ENCODE measurements around the gene C16orf86. TPM values are rescaled to one million over a fixed set of nuclear protein-coding genes. Genes with fewer than 3 reads are reported as not detected.

Gene C16orf86
- total RNA-seq, 1 experiment from 2014 or later = 2.5 TPM

DNA sequence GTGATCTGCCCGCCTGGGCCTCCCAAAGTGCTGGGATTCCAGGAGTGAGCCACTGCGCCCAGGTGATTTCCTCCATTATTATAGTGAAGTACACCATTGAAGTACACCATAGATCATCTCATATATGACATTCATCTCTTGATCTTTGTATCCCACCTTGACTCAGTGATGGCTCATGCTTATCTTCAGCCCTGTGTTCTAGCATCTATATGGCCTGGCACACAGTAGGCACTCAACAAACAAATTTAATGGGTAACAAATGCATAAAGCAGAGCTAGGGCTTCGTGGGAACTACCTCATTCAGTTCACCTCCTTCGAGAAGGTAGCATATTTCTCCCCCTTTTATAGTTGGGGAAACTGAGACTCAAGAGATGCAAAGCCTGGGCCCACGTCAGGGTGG, 1.0 kb upstream of the C16orf86 start:
- no peak for DNase-seq (ENCODE audit: low read depth)

DNA sequence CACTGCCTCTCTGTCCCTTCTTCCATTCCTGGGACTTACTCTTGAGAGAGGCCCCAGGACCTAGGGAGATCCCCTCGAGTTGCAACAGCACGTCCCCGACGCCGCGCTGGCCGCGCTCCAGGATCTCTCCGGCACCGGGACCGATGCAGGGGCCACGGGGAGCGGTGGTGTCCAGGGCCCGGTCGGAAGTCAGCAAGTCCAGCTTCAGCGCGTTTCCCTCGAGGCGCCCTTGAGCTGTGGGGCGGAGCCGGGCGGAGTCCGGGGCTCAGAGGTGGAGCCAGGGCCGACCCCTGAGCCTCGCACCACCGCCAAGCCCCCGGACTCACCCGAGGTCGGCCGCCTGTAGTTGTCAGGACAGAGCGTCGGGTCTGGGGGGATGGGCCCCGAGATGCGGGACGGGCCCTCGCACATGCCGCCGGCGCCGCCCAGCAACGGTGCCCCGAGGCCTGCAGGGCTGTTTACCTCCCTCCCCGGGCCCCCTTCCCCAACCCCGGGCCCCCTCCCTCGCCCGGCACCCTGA, 522 bp upstream of the C16orf86 start:
- peak; percentile 40 for DNase-seq (ENCODE audit: low read depth)

DNA sequence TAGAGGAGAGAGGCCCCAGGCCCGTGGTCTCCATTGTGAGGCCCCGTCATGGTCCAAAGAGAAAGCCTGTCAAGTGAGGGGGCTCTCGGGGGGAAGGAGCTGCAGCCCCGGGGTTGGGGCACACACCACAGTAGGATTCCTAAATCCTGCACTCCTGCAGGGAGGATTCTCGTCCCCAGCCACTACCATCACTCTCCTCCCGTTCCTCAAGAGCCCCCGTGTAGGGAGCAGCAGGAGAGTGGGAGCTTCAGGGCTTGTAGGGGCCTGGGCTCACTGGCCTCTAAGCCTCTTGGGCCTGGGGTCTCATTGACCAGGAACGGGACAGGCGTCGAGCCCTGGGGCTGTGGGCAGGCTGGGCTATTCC, 821 bp downstream of the C16orf86 start:
- DNase-seq (ENCODE audit: low read depth) = no peak

DNA sequence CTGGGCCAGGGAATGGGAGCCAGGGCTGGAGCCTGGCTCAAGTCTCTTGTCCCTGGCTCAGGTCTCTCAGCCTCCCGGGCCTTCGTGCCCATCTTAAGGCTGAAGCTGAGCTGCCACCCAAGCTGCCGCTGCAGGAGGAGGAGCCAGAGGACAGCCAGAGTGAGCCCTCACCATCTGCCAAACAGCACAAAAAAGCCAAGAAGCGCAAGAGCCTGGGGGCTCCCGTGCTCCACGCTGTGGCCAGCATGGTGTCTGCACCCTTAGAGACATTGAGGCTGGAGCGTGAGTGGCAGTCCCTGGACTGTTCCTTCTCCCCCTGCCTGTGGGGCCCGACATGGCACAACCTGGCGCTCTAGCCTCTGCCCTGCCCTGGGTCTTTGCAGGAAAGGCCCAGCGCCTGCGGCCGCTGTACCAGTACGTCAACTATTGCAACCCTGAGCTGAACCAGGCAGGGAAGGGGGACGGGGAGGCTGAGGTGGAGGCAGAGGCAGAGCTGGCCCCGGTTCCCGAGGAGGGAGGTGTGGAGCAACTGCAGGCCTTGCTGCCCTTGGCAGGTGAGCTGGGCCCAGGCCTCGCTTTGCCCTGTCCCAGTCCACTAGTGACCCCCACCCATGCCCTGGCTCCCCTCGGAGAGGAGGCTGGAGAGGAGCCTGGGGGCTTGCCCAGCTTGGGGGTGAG, 1.3 kb downstream of the C16orf86 start:
- peak; percentile 88 for DNase-seq (ENCODE audit: low read depth)

DNA sequence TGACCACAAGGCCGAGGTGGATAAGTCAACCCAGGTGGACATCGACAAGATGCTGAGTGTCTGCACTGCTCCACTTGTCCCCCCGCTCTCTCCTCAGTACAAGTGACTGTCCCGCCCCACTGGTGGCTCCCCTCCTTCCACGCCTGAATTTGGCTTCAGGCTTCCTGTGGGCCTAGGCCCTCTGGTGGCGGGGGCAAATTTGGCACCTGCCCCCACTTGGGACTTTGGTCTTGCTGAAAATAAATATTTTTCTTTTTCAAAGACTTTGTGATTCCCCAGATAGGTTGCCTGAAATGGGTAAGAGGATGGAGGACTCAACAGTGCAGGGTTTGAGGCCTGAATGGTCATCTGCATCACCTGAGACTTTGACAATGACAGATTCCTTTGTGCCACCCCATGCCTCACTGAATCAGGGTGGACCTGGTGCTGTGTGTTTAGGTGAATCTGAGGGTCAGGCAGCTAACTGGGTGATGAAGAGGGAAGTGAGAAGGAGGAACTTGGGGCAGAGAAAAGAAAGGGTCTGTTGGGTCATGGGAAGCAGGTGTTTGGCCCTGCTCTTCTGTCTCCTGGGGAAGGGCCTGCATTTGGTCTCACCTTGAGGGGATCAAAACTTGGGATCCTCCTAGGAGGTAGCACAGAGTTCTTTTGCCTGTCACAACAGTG, 2.0 kb downstream of the C16orf86 start:
- DNase-seq (ENCODE audit: low read depth) = no peak

DNA sequence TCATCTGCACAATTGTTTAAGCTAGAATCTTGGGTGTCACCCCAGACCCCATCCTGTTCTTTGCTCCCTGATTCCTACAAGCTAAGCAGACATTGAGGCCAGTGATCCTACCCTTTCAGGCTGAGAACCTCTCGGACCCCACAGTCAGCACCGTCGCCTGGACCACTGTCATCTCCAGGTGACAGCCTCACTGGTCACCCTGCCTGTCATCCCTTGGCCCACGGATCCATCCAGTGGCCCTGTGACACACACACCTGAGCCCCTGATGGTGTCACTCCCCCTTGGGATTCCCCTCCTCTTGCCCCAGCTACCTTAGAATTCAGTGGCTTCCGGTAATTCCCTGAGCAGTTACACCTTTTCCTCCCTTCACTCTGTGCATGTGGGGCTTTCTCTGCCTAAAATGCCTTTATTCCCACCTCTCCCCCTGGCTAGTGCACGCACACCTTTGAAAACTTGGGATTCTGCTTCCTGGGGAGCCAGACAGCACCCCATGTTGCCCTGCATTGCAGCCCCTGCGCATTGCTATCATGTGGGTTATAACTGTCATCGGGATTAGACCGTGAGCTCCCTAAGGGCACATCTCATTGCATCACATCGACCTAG, 3.0 kb downstream of the C16orf86 start:
- no peak for DNase-seq (ENCODE audit: low read depth)

DNA sequence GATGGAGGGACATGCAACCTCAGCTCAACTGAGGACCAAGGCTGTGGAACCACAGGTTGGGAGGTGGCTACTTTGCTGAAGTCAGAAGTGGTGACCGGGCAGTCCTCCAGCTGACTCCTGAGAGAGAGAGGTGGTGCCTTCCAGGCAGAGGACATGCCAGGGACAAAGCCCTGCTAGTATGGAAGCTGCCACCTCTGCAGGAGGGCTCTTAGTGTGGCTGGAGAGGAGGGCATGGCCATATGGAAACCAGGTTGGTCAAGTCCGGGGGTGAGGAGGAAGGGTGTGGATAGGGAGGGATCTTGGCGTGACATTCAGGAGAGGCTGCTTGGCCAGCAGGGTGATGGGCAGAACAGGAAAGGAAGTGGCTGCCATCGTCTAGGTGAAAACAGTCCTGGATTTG, 5.7 kb downstream of the C16orf86 start:
- no peak for DNase-seq (ENCODE audit: low read depth)

DNA sequence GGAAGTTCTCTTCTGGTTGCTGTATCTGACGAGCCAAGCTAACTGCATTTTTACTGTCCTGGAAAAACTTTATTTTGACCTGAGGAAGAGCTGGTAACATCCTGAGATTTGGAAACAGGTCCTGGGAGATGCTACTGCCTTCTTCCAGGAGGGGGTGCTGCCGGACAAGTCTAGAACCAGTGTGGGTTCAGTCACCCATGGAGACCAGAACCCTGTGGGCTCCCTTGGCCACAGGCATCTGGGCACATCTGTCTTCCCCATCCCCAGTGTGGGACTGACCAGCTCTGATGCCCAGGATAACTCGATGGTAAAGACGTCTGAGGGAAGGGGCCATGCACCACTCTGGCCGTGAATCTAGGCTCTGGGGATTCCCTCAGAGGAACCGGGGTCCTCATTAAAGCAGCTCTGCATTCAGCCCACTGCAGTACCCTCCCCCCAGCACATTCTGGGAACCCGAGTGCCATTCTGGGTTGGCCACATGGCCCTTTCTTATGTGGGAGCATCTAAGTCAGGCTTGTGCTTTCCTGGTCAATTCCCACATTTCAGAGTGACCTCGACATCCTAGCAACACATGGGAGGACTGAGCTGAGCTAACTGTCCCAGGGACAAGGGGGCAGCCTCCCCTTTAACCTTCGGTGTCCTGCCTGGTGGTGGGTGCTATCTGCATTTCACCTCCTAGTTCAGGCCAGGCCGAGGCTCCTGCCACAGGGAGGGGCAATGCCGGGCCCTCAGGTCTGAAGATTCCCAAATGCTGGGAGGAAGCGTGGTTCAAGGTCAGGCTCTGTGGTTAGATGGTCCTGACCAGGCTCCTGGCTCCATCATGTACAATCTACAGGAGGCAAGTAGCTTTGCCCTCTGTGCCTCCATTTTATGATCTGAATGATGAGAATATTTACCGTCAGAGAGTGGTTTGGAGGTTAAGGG, 6.4 kb downstream of the C16orf86 start:
- DNase-seq (ENCODE audit: low read depth) = peak; percentile 63

DNA sequence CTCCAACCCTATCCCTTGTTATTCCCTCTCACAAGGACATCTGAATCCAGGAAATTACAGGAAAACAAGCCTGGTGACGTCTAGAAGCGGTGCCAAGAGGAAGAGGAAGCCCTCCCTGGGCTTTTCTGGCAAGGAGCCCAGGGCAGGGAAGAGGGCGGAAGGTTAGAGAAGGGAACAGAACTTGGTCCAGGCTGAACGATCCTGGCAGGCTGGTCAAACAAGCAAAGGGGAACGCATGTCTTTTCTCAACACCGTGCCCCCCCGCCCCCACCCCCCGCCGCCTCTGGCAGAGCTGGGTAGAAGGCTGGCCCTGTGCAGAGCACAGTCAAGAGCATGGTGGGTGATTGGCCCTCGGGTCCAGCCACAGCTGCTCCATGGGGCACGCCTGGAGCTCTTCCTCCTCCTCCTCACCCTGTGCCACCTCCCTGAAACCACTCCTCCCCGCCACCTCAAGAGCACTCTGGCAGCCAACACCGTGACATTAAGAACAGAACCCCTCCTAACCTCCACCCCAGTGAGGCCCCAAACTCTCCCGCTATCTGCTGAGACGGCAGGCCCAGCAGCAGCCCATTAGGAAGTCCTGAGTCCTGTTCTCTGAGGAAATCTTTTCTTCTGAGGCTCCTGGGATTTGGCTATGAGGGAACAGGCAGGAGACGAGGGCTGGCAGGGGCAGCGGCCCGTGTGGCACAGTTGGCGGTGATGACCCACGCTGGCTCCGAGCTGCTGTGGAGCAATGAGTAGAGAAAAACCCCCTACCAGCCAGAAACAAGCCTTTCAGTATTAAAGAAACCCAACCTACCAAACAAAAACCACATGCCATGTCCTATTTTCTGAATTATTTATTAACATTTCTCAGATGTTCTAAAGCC, 7.3 kb downstream of the C16orf86 start:
- DNase-seq (ENCODE audit: low read depth) = no peak

DNA sequence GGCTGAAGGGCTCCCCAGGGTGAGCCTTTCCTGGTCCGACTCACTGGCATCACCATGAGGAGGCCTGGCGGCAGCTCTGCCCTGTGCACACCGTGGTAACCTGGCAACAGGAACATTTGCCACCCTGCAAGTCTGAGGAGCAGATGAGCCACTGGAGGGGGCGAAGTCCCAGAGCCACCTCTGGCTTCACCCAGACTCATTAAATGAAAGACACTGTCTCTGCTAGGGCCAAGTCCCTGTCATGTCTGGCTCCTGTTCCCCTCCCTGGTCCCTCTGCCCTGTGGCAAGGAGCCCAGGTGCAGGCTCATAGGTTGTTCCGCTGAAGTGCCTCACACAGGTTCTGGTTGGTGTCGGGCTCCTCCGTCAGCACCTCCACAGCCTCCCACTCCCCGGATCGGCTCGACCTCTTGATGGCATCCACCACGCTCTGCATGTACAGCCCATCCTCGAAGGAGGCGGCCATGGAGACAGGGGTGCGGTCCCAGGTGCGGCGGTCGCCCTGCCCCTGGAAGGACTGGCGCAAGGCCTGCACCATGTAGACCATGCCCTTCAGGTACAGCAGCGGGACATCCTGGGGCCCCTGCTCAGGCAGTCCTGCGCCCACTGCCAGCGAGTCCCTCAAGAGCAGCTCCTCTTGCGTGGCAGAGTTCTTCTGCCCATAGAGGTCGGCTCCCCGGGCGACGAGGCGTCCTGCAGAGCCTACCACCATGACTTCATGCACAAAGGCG, 8.4 kb downstream of the C16orf86 start:
- DNase-seq (ENCODE audit: low read depth) = no peak

DNA sequence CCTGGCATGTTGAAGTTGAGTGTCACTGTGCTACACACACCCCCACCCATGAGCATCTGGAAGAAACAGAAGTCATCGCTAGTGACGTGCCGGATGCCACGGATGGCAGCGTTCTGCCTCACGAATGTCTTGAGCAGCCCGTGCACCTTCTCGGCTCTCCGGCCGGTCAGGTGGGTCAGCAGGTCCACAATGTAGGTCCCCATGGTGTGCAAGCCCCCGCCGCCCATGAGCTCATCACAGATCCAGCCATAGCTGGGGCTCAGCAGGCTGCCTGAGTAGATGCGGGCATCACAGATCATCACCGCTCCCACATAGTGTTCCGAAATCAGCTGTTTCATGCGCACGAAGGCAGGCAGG, 8.9 kb downstream of the C16orf86 start:
- DNase-seq (ENCODE audit: low read depth) = no peak

DNA sequence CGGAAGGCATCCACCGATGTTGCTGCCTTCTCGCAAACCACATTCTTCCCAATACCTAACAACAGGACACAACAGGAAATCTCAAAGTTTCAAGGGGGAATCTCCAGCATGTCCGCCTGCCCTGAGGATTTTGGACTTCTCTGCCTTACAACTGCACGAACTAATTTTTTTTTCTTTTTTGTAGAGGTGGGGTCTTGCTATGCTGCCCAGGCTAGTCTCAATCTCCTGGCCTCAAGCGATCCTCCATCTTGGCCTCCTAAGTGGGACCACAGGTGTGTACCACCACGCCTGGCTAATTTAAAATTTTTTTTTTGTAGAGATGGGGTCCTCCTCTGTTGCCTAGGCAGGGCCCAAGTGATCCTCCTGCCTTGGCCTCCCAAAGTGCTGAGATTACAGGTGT, 9.4 kb downstream of the C16orf86 start:
- no peak for DNase-seq (ENCODE audit: low read depth)

DNA sequence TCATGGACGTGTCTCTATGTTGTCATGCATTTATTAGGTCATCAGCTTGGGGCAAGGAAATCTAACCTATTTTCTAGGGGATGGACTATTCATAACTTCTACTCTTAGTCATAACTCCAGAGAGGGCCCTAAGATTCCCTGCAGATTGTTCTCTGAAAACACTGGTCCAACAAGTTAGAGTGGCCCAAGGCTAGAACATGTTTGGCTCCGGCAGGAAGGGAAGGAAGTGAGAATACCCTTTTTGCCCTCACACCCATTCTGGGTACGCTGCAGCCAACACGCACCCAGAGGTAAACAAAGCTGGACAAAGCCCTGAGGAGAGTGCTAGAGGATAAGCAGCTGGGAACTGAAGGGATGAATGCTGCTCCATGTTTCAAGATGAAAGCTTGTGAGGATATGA, 9.9 kb downstream of the C16orf86 start:
- no peak for DNase-seq (ENCODE audit: low read depth)

DNA sequence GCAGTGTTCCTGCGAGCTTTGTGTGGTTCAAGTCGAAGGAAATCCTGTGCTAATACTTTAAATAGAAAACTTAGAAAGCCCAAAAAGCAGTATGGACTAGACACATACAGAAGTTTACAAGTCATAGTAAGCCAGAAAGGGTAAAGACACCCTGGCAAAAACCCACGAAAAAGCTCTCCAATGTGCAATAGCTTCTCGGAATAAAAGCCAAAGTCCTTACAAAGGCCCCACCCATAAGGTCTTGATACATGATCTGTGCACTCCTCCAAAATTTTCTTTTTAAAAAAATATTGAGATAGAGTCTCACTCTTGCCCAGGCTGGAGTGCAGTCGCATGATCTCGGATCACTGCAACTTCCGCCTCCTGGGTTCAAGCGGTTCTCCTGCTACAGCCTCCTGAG, 10.3 kb downstream of the C16orf86 start:
- no peak for DNase-seq (ENCODE audit: low read depth)

DNA sequence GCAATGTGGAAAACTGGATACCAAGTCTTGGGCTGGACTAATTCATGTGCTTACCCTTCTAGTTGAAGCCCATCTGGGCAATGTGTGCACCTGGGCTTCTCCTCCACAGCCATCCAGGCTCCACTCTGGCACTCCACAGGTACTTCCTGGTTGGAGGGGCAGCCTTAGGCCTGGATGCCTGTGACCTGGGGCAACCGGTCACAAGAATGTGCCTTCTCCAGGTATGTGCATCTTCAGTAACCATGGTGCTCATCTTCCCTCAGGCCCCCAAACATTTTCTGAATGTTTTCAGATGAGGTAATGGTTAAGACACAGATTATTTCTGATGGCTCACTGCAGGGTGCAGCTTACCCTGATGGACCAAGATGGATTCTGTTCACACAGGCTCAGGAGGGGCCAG, 11.1 kb downstream of the C16orf86 start:
- no peak for DNase-seq (ENCODE audit: low read depth)

DNA sequence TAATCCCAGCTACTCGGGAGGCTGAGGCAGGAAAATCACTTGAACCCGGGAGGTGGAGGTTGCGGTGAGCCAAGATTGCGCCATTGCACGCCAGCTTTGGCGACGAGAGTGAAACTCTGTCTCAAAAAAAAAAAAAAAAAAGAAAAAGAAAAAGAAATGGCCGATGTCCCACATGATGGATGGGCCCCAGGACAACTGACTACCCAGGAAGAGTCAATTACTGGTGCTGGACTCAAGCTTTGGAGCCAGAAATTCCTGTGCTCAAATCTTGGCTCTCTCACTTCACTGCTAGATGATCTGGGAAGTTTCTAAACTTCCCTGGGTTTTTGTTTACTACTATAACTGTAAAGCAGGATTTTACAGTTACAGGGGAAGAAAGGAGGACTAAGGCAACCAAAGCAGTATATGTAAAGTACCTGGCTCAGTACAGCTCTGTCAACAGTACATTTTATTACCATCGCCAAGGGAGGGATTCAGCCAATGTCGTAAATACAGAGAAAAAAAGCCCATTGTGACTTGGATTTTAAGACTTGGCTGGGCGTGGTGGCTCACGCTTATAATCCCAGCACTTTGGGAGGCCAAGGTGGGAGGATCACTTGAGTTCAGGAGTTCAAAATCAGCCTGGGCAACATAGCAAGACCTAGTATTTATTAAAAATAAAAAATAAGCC, 11.9 kb downstream of the C16orf86 start:
- DNase-seq (ENCODE audit: low read depth) = no peak

DNA sequence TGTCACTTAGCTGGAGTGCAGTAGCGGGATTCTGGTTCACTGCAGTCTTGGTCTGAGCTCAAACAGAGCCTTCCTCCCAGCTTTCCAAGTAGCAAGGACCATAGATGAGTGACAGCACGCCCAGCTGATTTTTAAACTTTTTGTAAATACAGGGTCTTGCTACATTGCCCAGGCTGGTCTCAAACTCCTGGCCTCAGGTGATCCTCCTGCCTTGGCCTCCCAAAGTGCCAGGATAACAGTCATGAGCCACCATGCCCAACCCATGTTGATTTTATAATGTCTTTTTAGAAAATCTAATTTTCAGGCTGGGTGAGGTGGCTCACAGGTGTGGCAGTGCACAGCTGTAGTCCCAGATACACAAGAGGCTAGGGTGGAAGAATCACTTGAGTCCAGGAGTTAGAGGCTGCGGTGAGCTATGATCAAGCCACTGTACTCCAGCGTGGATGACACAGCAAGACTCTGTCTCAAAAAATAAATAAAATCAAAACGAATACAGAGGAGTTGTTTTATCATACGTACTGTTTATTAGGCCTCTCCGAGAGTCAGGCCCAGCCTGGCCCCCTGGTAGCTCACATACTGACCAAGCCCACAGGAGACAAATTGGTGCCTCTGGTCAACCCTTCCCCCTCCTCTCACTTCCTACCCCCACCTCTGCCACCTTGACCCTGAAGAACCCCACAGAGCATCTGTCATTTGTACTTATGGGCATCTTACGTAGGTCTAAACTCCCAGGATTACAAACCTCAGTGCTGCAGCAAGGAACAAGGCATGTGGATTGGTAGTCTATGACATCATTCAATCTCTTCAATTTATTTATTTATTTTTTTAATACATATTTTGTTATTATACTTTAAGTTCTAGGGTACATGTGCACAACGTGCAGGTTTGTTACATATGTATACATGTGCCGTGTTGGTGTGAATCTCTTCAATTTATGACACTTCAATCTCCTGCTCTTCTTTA, 13.6 kb downstream of the C16orf86 start:
- DNase-seq (ENCODE audit: low read depth) = no peak

DNA sequence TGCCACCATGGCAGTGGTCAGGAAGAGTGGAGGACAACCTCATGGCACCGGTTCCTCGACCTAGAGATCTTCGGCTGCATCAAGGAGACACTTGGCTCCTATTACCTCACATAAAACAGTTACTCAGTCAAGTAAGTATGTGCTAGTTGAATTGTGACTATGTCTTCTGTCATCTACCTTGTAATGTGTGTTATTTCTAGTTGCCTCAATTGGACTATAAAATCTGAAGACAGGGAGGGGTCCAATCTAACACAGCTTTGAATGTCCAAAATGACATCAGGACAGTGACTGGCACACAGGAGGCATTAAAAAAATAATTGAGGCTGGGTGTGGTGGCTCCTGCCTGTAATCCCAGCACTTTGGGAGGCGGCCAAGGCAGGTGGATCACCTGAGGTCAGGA, 17.2 kb downstream of the C16orf86 start:
- no peak for DNase-seq (ENCODE audit: low read depth)

Data from HT1080 (cell line).